K562 (cell line): ENCODE results near the gene NT5C1B. TPM values are rescaled to one million over a fixed set of nuclear protein-coding genes. Genes with fewer than 3 reads are reported as not detected.
A peak's percentile ranks its signal among the peaks of the same experiment; 100 is the strongest.

Experiments used
- BRF2 ChIP-seq: IDR thresholded peaks from 3 replicates; pipeline ENCODE4 v1.6.1; 2011; ENCODE audit warnings: borderline replicate concordance, mild to moderate bottlenecking; ENCODE audit not compliant: insufficient read length, insufficient read depth
- CREB1 ChIP-seq, 2 experiments: sonication (generic) in 1 of 2; formaldehyde crosslinking in 1 of 2; IDR thresholded peaks; 2 replicates each; pipeline versions ENCODE4 v1.6.1 to v1.8.0; 2012 to 2022; ENCODE audit warnings: inconsistent platforms in 1 of 2, mild to moderate bottlenecking in 1 of 2, missing genetic modification reagents in 1 of 2, moderate library complexity in 1 of 2
- NFATC3 ChIP-seq: fragments of 450-650 bp; IDR thresholded peaks from 2 replicates; pipeline ENCODE4 v1.6.1; 2017; ENCODE audit warnings: mild to moderate bottlenecking
- NR2C1 ChIP-seq, 2 experiments: fragments of 450-650 bp; IDR thresholded peaks; 2 replicates each; pipeline ENCODE4 v1.6.1; 2017; ENCODE audit warnings: mild to moderate bottlenecking in 2 of 2, antibody characterized with exemption in 1 of 2, inconsistent platforms in 1 of 2, missing compliant biosample characterization in 1 of 2, missing genetic modification characterization in 1 of 2
- TCF7L2 ChIP-seq: fragments of 150-350 bp; IDR thresholded peaks from 2 replicates; pipeline ENCODE4 v1.6.1; 2016; ENCODE audit warnings: low read depth, mild to moderate bottlenecking, low read length, moderate library complexity
- ZBTB7A ChIP-seq: IDR thresholded peaks from 2 replicates; pipeline ENCODE4 v1.6.1; 2011; ENCODE audit warnings: low read depth, mild to moderate bottlenecking, low read length, moderate library complexity, borderline replicate concordance; ENCODE audit not compliant: control insufficient read depth
- ZFX ChIP-seq: sonication (generic); formaldehyde crosslinking; IDR thresholded peaks from 2 replicates; pipeline ENCODE4 v1.8.0; 2022; ENCODE audit warnings: mild to moderate bottlenecking, missing genetic modification reagents, moderate library complexity
- polyA plus RNA-seq, 8 experiments: library from polyadenylated mRNA; depleted of rRNA in 4 of 8; stranded (reverse) in 5 of 8; unstranded in 3 of 8; fragments of >200 nt; fragmentation: Nextera tagmentation in 2 of 8; fragmentation: Illumina TruSeq in 1 of 8; extraction: Ambion mirVana in 2 of 8; extraction: Trizol in 1 of 8; gene quantifications; 2 replicates each; pipeline versions ENCODE4 v1.2.1 to v1.2.3, GENCODE V29; 2011 to 2014; ENCODE audit warnings: inconsistent platforms in 1 of 8, missing spikeins in 1 of 8
- total RNA-seq, 7 experiments: library from RNA; depleted of rRNA in 6 of 7; stranded (reverse); fragments of >200 nt in 6 of 7; fragmentation: Illumina TruSeq in 2 of 7; extraction: Trizol in 2 of 7; gene quantifications; 2 replicates each; pipeline versions ENCODE4 v1.2.1 to v1.2.3, GENCODE V29; 2011 to 2021; ENCODE audit warnings: low replicate concordance in 1 of 7
- TF ChIP-seq, protein P1 (sequence below): sonication (generic); formaldehyde crosslinking; IDR thresholded peaks from 2 replicates; pipeline ENCODE4 v1.8.0; 2023; ENCODE audit warnings: mild to moderate bottlenecking, missing genetic modification reagents
- TF ChIP-seq, protein P2 (sequence below): fragments of 200-800 bp; sonication (Bioruptor generic); IDR thresholded peaks from 2 replicates; pipeline ENCODE4 v1.6.1; 2017; ENCODE audit warnings: missing genetic modification characterization, missing compliant biosample characterization
- TF ChIP-seq, protein P3 (sequence below), 2 experiments: fragments of 450-650 bp; IDR thresholded peaks; 2 replicates each; pipeline ENCODE4 v1.6.1; 2018; ENCODE audit warnings: mild to moderate bottlenecking in 2 of 2, low read depth in 1 of 2; ENCODE audit not compliant: partially characterized antibody in 2 of 2
- TF ChIP-seq, protein P4 (sequence below): fragments of 250-450 bp; sonication (Bioruptor Pico); IDR thresholded peaks from 2 replicates; pipeline ENCODE4 v1.5.0; 2021; ENCODE audit warnings: mild to moderate bottlenecking, borderline replicate concordance

Gene NT5C1B
- total and polyA plus RNA-seq, 9 of the 15 experiments (the other 6 are each of a cell fraction or from before 2014, with no cell fraction given) = 0.07 TPM; not detected in 8

DNA sequence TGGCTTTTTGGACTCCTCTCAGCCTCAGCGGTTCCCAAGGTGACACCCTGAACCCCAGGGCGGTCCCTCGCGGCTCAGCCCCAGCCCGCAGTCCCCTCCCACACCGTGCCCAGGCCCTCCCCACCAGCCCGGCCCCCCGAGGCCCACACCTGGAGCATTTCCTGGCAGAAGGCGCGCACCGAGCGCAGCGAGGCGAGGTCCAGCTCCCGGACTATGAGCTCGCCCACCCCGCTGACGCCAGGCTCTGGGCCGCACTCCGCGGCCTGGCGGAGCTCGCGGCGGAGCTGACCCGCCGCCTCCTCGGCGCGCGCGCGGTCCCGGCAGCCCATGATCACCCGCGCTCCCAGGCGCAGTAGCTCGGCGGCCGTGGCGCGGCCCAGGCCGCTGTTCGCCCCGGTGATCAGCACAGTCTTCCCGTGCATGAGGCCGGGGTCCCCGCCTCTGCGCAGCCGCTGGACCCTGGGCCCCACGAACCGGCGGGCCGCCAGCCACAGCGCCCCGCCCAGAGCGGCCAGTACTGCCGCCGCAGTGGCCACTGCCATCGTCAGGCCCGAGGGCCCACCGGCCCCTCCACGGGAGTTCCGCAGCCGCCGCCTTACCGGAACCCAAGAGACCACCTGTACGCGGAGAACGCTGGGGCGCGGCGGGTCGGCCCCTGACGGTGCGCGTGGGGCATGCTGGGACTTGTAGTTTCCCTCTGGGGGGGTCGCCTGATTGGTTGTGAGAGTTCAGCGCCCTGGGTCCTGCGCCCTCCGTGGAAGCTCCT, 29.2 kb downstream of the NT5C1B start, which contains the start of gene RDH14 (continued):
- TF ChIP-seq, protein P1, sequence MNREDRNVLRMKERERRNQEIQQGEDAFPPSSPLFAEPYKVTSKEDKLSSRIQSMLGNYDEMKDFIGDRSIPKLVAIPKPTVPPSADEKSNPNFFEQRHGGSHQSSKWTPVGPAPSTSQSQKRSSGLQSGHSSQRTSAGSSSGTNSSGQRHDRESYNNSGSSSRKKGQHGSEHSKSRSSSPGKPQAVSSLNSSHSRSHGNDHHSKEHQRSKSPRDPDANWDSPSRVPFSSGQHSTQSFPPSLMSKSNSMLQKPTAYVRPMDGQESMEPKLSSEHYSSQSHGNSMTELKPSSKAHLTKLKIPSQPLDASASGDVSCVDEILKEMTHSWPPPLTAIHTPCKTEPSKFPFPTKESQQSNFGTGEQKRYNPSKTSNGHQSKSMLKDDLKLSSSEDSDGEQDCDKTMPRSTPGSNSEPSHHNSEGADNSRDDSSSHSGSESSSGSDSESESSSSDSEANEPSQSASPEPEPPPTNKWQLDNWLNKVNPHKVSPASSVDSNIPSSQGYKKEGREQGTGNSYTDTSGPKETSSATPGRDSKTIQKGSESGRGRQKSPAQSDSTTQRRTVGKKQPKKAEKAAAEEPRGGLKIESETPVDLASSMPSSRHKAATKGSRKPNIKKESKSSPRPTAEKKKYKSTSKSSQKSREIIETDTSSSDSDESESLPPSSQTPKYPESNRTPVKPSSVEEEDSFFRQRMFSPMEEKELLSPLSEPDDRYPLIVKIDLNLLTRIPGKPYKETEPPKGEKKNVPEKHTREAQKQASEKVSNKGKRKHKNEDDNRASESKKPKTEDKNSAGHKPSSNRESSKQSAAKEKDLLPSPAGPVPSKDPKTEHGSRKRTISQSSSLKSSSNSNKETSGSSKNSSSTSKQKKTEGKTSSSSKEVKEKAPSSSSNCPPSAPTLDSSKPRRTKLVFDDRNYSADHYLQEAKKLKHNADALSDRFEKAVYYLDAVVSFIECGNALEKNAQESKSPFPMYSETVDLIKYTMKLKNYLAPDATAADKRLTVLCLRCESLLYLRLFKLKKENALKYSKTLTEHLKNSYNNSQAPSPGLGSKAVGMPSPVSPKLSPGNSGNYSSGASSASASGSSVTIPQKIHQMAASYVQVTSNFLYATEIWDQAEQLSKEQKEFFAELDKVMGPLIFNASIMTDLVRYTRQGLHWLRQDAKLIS = peak; percentile 44; the same call in 1 of the 2 replicates
- TF ChIP-seq NR2C1 (IDR thresholded peaks at IDR 0.05) (peak; percentile 43), NR2C1 (tag; IDR thresholded peaks at IDR 0.05) (peak; percentile 90), BRF2 (no peak), NFATC3 (no peak), ZBTB7A (peak; percentile 86), TCF7L2 (no peak), ZFX (peak; percentile 99), CREB1 (IDR thresholded peaks at IDR 0.05) (peak; percentile 78), CREB1 (CRISPR knock-in tag; IDR thresholded peaks at IDR 0.05) (peak; percentile 77)
- TF ChIP-seq, protein P2, sequence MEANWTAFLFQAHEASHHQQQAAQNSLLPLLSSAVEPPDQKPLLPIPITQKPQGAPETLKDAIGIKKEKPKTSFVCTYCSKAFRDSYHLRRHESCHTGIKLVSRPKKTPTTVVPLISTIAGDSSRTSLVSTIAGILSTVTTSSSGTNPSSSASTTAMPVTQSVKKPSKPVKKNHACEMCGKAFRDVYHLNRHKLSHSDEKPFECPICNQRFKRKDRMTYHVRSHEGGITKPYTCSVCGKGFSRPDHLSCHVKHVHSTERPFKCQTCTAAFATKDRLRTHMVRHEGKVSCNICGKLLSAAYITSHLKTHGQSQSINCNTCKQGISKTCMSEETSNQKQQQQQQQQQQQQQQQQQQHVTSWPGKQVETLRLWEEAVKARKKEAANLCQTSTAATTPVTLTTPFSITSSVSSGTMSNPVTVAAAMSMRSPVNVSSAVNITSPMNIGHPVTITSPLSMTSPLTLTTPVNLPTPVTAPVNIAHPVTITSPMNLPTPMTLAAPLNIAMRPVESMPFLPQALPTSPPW (CRISPR knock-in tag) = peak; percentile 78
- TF ChIP-seq, protein P3, sequence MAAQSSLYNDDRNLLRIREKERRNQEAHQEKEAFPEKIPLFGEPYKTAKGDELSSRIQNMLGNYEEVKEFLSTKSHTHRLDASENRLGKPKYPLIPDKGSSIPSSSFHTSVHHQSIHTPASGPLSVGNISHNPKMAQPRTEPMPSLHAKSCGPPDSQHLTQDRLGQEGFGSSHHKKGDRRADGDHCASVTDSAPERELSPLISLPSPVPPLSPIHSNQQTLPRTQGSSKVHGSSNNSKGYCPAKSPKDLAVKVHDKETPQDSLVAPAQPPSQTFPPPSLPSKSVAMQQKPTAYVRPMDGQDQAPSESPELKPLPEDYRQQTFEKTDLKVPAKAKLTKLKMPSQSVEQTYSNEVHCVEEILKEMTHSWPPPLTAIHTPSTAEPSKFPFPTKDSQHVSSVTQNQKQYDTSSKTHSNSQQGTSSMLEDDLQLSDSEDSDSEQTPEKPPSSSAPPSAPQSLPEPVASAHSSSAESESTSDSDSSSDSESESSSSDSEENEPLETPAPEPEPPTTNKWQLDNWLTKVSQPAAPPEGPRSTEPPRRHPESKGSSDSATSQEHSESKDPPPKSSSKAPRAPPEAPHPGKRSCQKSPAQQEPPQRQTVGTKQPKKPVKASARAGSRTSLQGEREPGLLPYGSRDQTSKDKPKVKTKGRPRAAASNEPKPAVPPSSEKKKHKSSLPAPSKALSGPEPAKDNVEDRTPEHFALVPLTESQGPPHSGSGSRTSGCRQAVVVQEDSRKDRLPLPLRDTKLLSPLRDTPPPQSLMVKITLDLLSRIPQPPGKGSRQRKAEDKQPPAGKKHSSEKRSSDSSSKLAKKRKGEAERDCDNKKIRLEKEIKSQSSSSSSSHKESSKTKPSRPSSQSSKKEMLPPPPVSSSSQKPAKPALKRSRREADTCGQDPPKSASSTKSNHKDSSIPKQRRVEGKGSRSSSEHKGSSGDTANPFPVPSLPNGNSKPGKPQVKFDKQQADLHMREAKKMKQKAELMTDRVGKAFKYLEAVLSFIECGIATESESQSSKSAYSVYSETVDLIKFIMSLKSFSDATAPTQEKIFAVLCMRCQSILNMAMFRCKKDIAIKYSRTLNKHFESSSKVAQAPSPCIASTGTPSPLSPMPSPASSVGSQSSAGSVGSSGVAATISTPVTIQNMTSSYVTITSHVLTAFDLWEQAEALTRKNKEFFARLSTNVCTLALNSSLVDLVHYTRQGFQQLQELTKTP (IDR thresholded peaks at IDR 0.05; ENCODE audit: low read depth in 1 of 2, partially characterized antibody in 2 of 2) = peak in 1 of 2 experiments; percentile 90
- TF ChIP-seq, protein P4, sequence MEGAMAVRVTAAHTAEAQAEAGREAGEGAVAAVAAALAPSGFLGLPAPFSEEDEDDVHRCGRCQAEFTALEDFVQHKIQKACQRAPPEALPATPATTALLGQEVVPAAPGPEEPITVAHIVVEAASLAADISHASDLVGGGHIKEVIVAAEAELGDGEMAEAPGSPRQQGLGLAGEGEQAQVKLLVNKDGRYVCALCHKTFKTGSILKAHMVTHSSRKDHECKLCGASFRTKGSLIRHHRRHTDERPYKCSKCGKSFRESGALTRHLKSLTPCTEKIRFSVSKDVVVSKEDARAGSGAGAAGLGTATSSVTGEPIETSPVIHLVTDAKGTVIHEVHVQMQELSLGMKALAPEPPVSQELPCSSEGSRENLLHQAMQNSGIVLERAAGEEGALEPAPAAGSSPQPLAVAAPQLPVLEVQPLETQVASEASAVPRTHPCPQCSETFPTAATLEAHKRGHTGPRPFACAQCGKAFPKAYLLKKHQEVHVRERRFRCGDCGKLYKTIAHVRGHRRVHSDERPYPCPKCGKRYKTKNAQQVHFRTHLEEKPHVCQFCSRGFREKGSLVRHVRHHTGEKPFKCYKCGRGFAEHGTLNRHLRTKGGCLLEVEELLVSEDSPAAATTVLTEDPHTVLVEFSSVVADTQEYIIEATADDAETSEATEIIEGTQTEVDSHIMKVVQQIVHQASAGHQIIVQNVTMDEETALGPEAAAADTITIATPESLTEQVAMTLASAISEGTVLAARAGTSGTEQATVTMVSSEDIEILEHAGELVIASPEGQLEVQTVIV (CRISPR knock-in tag) = no peak
